ENCODE measurements around the gene CYP19A1.

Gene CYP19A1

GRCh38 chr15:51375966-51376640 is 37.7 kb upstream of the CYP19A1 start:
- Histone ChIP-seq H3K4me3 (ENCODE audit: low read length in 2 of 2) (no peak overlapping the region), H3K9ac (ENCODE audit: low read length in 2 of 2) (no peak overlapping the region), H3K36me3 (ENCODE audit: control insufficient read depth in 2 of 2, insufficient read depth in 2 of 2, low read length in 2 of 2) (no peaks in the 10 kb centered on the region), H3K4me1 (ENCODE audit: control insufficient read depth, insufficient read depth, low read length) (peaks cover 28% of the 10 kb centered on the region), H3K27ac (ENCODE audit: low read length) (no peak overlapping the region), H3K9me3 (ENCODE audit: control insufficient read depth in 2 of 2, low read length in 2 of 2) (no peaks in the 10 kb centered on the region), H3K27me3 (ENCODE audit: control insufficient read depth in 1 of 2, insufficient read depth in 2 of 2, low read length in 2 of 2) (no peaks in the 10 kb centered on the region)

GRCh38 chr15:51374131-51374530 is 35.7 kb upstream of the CYP19A1 start:
- Histone ChIP-seq H3K36me3 (ENCODE audit: control insufficient read depth in 2 of 2, insufficient read depth in 2 of 2, low read length in 2 of 2) (no peaks in the 10 kb centered on the region), H3K9me3 (ENCODE audit: control insufficient read depth in 2 of 2, low read length in 2 of 2) (no peaks in the 10 kb centered on the region), H3K4me1 (ENCODE audit: control insufficient read depth, insufficient read depth, low read length) (peaks cover 9% of the 10 kb centered on the region), H3K27ac (ENCODE audit: low read length) (no peak overlapping the region), H3K27me3 (ENCODE audit: control insufficient read depth in 1 of 2, insufficient read depth in 2 of 2, low read length in 2 of 2) (no peaks in the 10 kb centered on the region), H3K4me3 (ENCODE audit: low read length in 2 of 2) (no peak overlapping the region), H3K9ac (ENCODE audit: low read length in 2 of 2) (no peak overlapping the region)

- no peaks in the 10 kb centered on the region for H3K27me3 ChIP-seq (ENCODE audit: control insufficient read depth in 1 of 2, insufficient read depth in 2 of 2, low read length in 2 of 2)
- no peak overlapping the region for H3K4me3 ChIP-seq (ENCODE audit: low read length in 2 of 2)
- H3K9ac ChIP-seq (ENCODE audit: low read length in 2 of 2): no peak overlapping the region
Measured at GRCh38 chr15:51371266-51371665, 32.9 kb upstream of the CYP19A1 start.

GRCh38 chr15:51369451-51369761 is 31.0 kb upstream of the CYP19A1 start:
- no peaks in the 10 kb centered on the region for H3K27me3 ChIP-seq (ENCODE audit: control insufficient read depth in 1 of 2, insufficient read depth in 2 of 2, low read length in 2 of 2)
- H3K4me3 ChIP-seq (ENCODE audit: low read length in 2 of 2): no peak overlapping the region
- H3K36me3 ChIP-seq (ENCODE audit: control insufficient read depth in 2 of 2, insufficient read depth in 2 of 2, low read length in 2 of 2): no peaks in the 10 kb centered on the region
- H3K4me1 ChIP-seq (ENCODE audit: control insufficient read depth, insufficient read depth, low read length): peaks cover 18% of the 10 kb centered on the region
- H3K9ac ChIP-seq (ENCODE audit: low read length in 2 of 2): no peak overlapping the region
- H3K27ac ChIP-seq (ENCODE audit: low read length): peak overlapping the region; percentile 20
- no peaks in the 10 kb centered on the region for H3K9me3 ChIP-seq (ENCODE audit: control insufficient read depth in 2 of 2, low read length in 2 of 2)

More at GRCh38 chr15:51371266-51371665, 32.9 kb upstream of the CYP19A1 start:
- Histone ChIP-seq H3K9me3 (ENCODE audit: control insufficient read depth in 2 of 2, low read length in 2 of 2) (no peaks in the 10 kb centered on the region), H3K4me1 (ENCODE audit: control insufficient read depth, insufficient read depth, low read length) (peaks cover 15% of the 10 kb centered on the region), H3K36me3 (ENCODE audit: control insufficient read depth in 2 of 2, insufficient read depth in 2 of 2, low read length in 2 of 2) (no peaks in the 10 kb centered on the region), H3K27ac (ENCODE audit: low read length) (no peak overlapping the region)

- Histone ChIP-seq H3K9ac (ENCODE audit: low read length in 2 of 2) (no peak overlapping the region), H3K4me1 (ENCODE audit: control insufficient read depth, insufficient read depth, low read length) (peaks cover 18% of the 10 kb centered on the region), H3K4me3 (ENCODE audit: low read length in 2 of 2) (no peak overlapping the region), H3K27me3 (ENCODE audit: control insufficient read depth in 1 of 2, insufficient read depth in 2 of 2, low read length in 2 of 2) (no peaks in the 10 kb centered on the region), H3K27ac (ENCODE audit: low read length) (peak overlapping the region; percentile 20), H3K36me3 (ENCODE audit: control insufficient read depth in 2 of 2, insufficient read depth in 2 of 2, low read length in 2 of 2) (no peaks in the 10 kb centered on the region), H3K9me3 (ENCODE audit: control insufficient read depth in 2 of 2, low read length in 2 of 2) (no peaks in the 10 kb centered on the region)
Measured at GRCh38 chr15:51368751-51369450, 30.5 kb upstream of the CYP19A1 start.

GRCh38 chr15:51368307-51368706 is 29.9 kb upstream of the CYP19A1 start:
- peaks cover 18% of the 10 kb centered on the region for H3K4me1 ChIP-seq (ENCODE audit: control insufficient read depth, insufficient read depth, low read length)
- H3K9ac ChIP-seq (ENCODE audit: low read length in 2 of 2): no peak overlapping the region
- H3K9me3 ChIP-seq (ENCODE audit: control insufficient read depth in 2 of 2, low read length in 2 of 2): no peaks in the 10 kb centered on the region
- H3K27ac ChIP-seq (ENCODE audit: low read length): no peak overlapping the region
- no peaks in the 10 kb centered on the region for H3K27me3 ChIP-seq (ENCODE audit: control insufficient read depth in 1 of 2, insufficient read depth in 2 of 2, low read length in 2 of 2)
- no peak overlapping the region for H3K4me3 ChIP-seq (ENCODE audit: low read length in 2 of 2)
- H3K36me3 ChIP-seq (ENCODE audit: control insufficient read depth in 2 of 2, insufficient read depth in 2 of 2, low read length in 2 of 2): no peaks in the 10 kb centered on the region

GRCh38 chr15:51367322-51367976 is 29.1 kb upstream of the CYP19A1 start:
- Histone ChIP-seq H3K36me3 (ENCODE audit: control insufficient read depth in 2 of 2, insufficient read depth in 2 of 2, low read length in 2 of 2) (no peaks in the 10 kb centered on the region), H3K4me1 (ENCODE audit: control insufficient read depth, insufficient read depth, low read length) (peaks cover 18% of the 10 kb centered on the region), H3K27ac (ENCODE audit: low read length) (no peak overlapping the region)

GRCh38 chr15:51366920-51367319 is 28.5 kb upstream of the CYP19A1 start:
- H3K9me3 ChIP-seq (ENCODE audit: control insufficient read depth in 2 of 2, low read length in 2 of 2): no peaks in the 10 kb centered on the region
- no peak overlapping the region for H3K27ac ChIP-seq (ENCODE audit: low read length)
- no peak overlapping the region for H3K9ac ChIP-seq (ENCODE audit: low read length in 2 of 2)
- no peaks in the 10 kb centered on the region for H3K36me3 ChIP-seq (ENCODE audit: control insufficient read depth in 2 of 2, insufficient read depth in 2 of 2, low read length in 2 of 2)
- H3K4me1 ChIP-seq (ENCODE audit: control insufficient read depth, insufficient read depth, low read length): peaks cover 18% of the 10 kb centered on the region
- H3K4me3 ChIP-seq (ENCODE audit: low read length in 2 of 2): no peak overlapping the region
- no peaks in the 10 kb centered on the region for H3K27me3 ChIP-seq (ENCODE audit: control insufficient read depth in 1 of 2, insufficient read depth in 2 of 2, low read length in 2 of 2)

More at GRCh38 chr15:51367322-51367976, 29.1 kb upstream of the CYP19A1 start:
- H3K4me3 ChIP-seq (ENCODE audit: low read length in 2 of 2): no peak overlapping the region
- no peaks in the 10 kb centered on the region for H3K27me3 ChIP-seq (ENCODE audit: control insufficient read depth in 1 of 2, insufficient read depth in 2 of 2, low read length in 2 of 2)
- H3K9ac ChIP-seq (ENCODE audit: low read length in 2 of 2): no peak overlapping the region
- no peaks in the 10 kb centered on the region for H3K9me3 ChIP-seq (ENCODE audit: control insufficient read depth in 2 of 2, low read length in 2 of 2)

GRCh38 chr15:51366071-51366470 is 27.7 kb upstream of the CYP19A1 start:
- Histone ChIP-seq H3K36me3 (ENCODE audit: control insufficient read depth in 2 of 2, insufficient read depth in 2 of 2, low read length in 2 of 2) (no peaks in the 10 kb centered on the region), H3K4me3 (ENCODE audit: low read length in 2 of 2) (no peak overlapping the region), H3K9ac (ENCODE audit: low read length in 2 of 2) (no peak overlapping the region), H3K9me3 (ENCODE audit: control insufficient read depth in 2 of 2, low read length in 2 of 2) (no peaks in the 10 kb centered on the region), H3K27me3 (ENCODE audit: control insufficient read depth in 1 of 2, insufficient read depth in 2 of 2, low read length in 2 of 2) (no peaks in the 10 kb centered on the region), H3K27ac (ENCODE audit: low read length) (no peak overlapping the region), H3K4me1 (ENCODE audit: control insufficient read depth, insufficient read depth, low read length) (peaks cover 18% of the 10 kb centered on the region)

- Histone ChIP-seq H3K4me3 (ENCODE audit: low read length in 2 of 2) (no peak overlapping the region), H3K4me1 (ENCODE audit: control insufficient read depth, insufficient read depth, low read length) (peaks cover 18% of the 10 kb centered on the region), H3K27ac (ENCODE audit: low read length) (no peak overlapping the region), H3K9ac (ENCODE audit: low read length in 2 of 2) (no peak overlapping the region), H3K9me3 (ENCODE audit: control insufficient read depth in 2 of 2, low read length in 2 of 2) (no peaks in the 10 kb centered on the region), H3K27me3 (ENCODE audit: control insufficient read depth in 1 of 2, insufficient read depth in 2 of 2, low read length in 2 of 2) (no peaks in the 10 kb centered on the region), H3K36me3 (ENCODE audit: control insufficient read depth in 2 of 2, insufficient read depth in 2 of 2, low read length in 2 of 2) (no peaks in the 10 kb centered on the region)
Measured at GRCh38 chr15:51365417-51365816, 27.0 kb upstream of the CYP19A1 start.

GRCh38 chr15:51363383-51363782 is 25.0 kb upstream of the CYP19A1 start:
- H3K9ac ChIP-seq (ENCODE audit: low read length in 2 of 2): no peak overlapping the region
- H3K4me1 ChIP-seq (ENCODE audit: control insufficient read depth, insufficient read depth, low read length): peaks cover 12% of the 10 kb centered on the region
- no peaks in the 10 kb centered on the region for H3K9me3 ChIP-seq (ENCODE audit: control insufficient read depth in 2 of 2, low read length in 2 of 2)
- H3K36me3 ChIP-seq (ENCODE audit: control insufficient read depth in 2 of 2, insufficient read depth in 2 of 2, low read length in 2 of 2): no peaks in the 10 kb centered on the region
- no peaks in the 10 kb centered on the region for H3K27me3 ChIP-seq (ENCODE audit: control insufficient read depth in 1 of 2, insufficient read depth in 2 of 2, low read length in 2 of 2)
- H3K4me3 ChIP-seq (ENCODE audit: low read length in 2 of 2): no peak overlapping the region
- no peak overlapping the region for H3K27ac ChIP-seq (ENCODE audit: low read length)

Measured in stomach smooth muscle (tissue), 2 donors.